ENCODE data around the gene USP48.
A peak's percentile ranks its signal among the peaks of the same experiment; 100 is the strongest.
"Not testable (repeated sequence)": the region's sequence is repeated elsewhere in the genome, so short reads cannot be mapped to it uniquely, and the experiment has no call there.

Gene USP48

GRCh38 chr1:21776925-21777324 is 6.0 kb downstream of the USP48 start:
- not testable (repeated sequence) for H4K8ac ChIP-seq (ENCODE audit: low read length); H3K4me1 ChIP-seq (ENCODE audit: control insufficient read depth, insufficient read depth, low read depth, low read length); H3K14ac ChIP-seq (ENCODE audit: low read length in 2 of 2); H3K27ac ChIP-seq (ENCODE audit: low read length, poor library complexity, severe bottlenecking); H3K18ac ChIP-seq (ENCODE audit: low read depth in 1 of 2, low read length in 2 of 2); H2BK12ac ChIP-seq (ENCODE audit: low read length in 2 of 2); H2BK5ac ChIP-seq (ENCODE audit: low read depth, low read length, poor library complexity, severe bottlenecking); H3K79me1 ChIP-seq (replicated peaks; ENCODE audit: low read length, poor library complexity, severe bottlenecking); DNase-seq; H3K23ac ChIP-seq (ENCODE audit: low read length in 2 of 2); H3K9ac ChIP-seq (ENCODE audit: low read length); H3K9me3 ChIP-seq (ENCODE audit: control insufficient read depth, low read length); H2BK15ac ChIP-seq (ENCODE audit: low read depth, poor library complexity, severe bottlenecking); H3K4me3 ChIP-seq (ENCODE audit: insufficient read depth in 1 of 2, low read depth in 1 of 2, low read length in 2 of 2); H3K27me3 ChIP-seq (ENCODE audit: control insufficient read depth in 1 of 2, insufficient read depth in 1 of 2, low read length in 2 of 2); H3K36me3 ChIP-seq (ENCODE audit: control insufficient read depth in 1 of 2, insufficient read depth in 2 of 2, low read depth in 1 of 2, low read length in 2 of 2); H2BK120ac ChIP-seq (ENCODE audit: low read depth, low read length); H3K4me2 ChIP-seq (ENCODE audit: low read length, poor library complexity, severe bottlenecking); H2AFZ ChIP-seq (ENCODE audit: low read depth, low read length); H4K91ac ChIP-seq (ENCODE audit: low read length); H2AK5ac ChIP-seq (ENCODE audit: low read length, severe bottlenecking); H3K4ac ChIP-seq (ENCODE audit: low read depth in 1 of 2, low read length in 2 of 2)
- WGBS: 86% methylated on average over 4 of the region's 5 CpGs

GRCh38 chr1:21775985-21776562 is 6.9 kb downstream of the USP48 start:
- H4K91ac ChIP-seq (ENCODE audit: low read length): no peak overlapping the region
- H2BK12ac ChIP-seq (ENCODE audit: low read length in 2 of 2): no peak overlapping the region
- H2AK5ac ChIP-seq (ENCODE audit: low read length, severe bottlenecking): no peak overlapping the region
- H3K27me3 ChIP-seq (ENCODE audit: control insufficient read depth in 1 of 2, insufficient read depth in 1 of 2, low read length in 2 of 2): no peaks in the 10 kb centered on the region
- no peak overlapping the region for H2BK15ac ChIP-seq (ENCODE audit: low read depth, poor library complexity, severe bottlenecking)
- peak; percentile 66 for DNase-seq
- no peak overlapping the region for H3K18ac ChIP-seq (ENCODE audit: low read depth in 1 of 2, low read length in 2 of 2)
- H2AFZ ChIP-seq (ENCODE audit: low read depth, low read length): no peak overlapping the region
- H3K36me3 ChIP-seq (ENCODE audit: control insufficient read depth in 1 of 2, insufficient read depth in 2 of 2, low read depth in 1 of 2, low read length in 2 of 2): peaks cover 0 to 4% of the 10 kb centered on the region in 2 experiments
- H3K14ac ChIP-seq (ENCODE audit: low read length in 2 of 2): no peak overlapping the region
- no peak overlapping the region for H3K9ac ChIP-seq (ENCODE audit: low read length)
- peaks cover 7% of the 10 kb centered on the region for H3K4me1 ChIP-seq (ENCODE audit: control insufficient read depth, insufficient read depth, low read depth, low read length)
- H3K27ac ChIP-seq (ENCODE audit: low read length, poor library complexity, severe bottlenecking): no peak overlapping the region
- no peaks in the 10 kb centered on the region for H3K79me1 ChIP-seq (replicated peaks; ENCODE audit: low read length, poor library complexity, severe bottlenecking)
- H2BK120ac ChIP-seq (ENCODE audit: low read depth, low read length): no peak overlapping the region
- no peak overlapping the region for H3K4me3 ChIP-seq (ENCODE audit: insufficient read depth in 1 of 2, low read depth in 1 of 2, low read length in 2 of 2)
- no peak overlapping the region for H3K4me2 ChIP-seq (ENCODE audit: low read length, poor library complexity, severe bottlenecking)
- no peak overlapping the region for H3K4ac ChIP-seq (ENCODE audit: low read depth in 1 of 2, low read length in 2 of 2)
- no peak overlapping the region for H2BK5ac ChIP-seq (ENCODE audit: low read depth, low read length, poor library complexity, severe bottlenecking)
- no peak overlapping the region for H4K8ac ChIP-seq (ENCODE audit: low read length)
- no peaks in the 10 kb centered on the region for H3K9me3 ChIP-seq (ENCODE audit: control insufficient read depth, low read length)
- H3K23ac ChIP-seq (ENCODE audit: low read length in 2 of 2): no peak overlapping the region

- 83% methylated on average over 1 of the region's 2 CpGs for WGBS
These were observed 7.4 kb downstream of the USP48 start for GRCh38 chr1:21775550-21775914.

GRCh38 chr1:21774835-21775549 is 8.0 kb downstream of the USP48 start:
- H2BK12ac ChIP-seq (ENCODE audit: low read length in 2 of 2): no peak overlapping the region
- no peak overlapping the region for H3K18ac ChIP-seq (ENCODE audit: low read depth in 1 of 2, low read length in 2 of 2)
- WGBS: 94% methylated on average over 12 of the region's 15 CpGs
- peaks cover 0 to 4% of the 10 kb centered on the region in 2 experiments for H3K36me3 ChIP-seq (ENCODE audit: control insufficient read depth in 1 of 2, insufficient read depth in 2 of 2, low read depth in 1 of 2, low read length in 2 of 2)
- H4K8ac ChIP-seq (ENCODE audit: low read length): no peak overlapping the region
- H3K14ac ChIP-seq (ENCODE audit: low read length in 2 of 2): no peak overlapping the region
- no peak overlapping the region for H2BK5ac ChIP-seq (ENCODE audit: low read depth, low read length, poor library complexity, severe bottlenecking)
- no peaks in the 10 kb centered on the region for H3K27me3 ChIP-seq (ENCODE audit: control insufficient read depth in 1 of 2, insufficient read depth in 1 of 2, low read length in 2 of 2)
- H3K79me1 ChIP-seq (replicated peaks; ENCODE audit: low read length, poor library complexity, severe bottlenecking): no peaks in the 10 kb centered on the region
- no peak for DNase-seq
- no peak overlapping the region for H4K91ac ChIP-seq (ENCODE audit: low read length)
- H2BK120ac ChIP-seq (ENCODE audit: low read depth, low read length): no peak overlapping the region
- no peak overlapping the region for H3K23ac ChIP-seq (ENCODE audit: low read length in 2 of 2)
- peaks cover 7% of the 10 kb centered on the region for H3K4me1 ChIP-seq (ENCODE audit: control insufficient read depth, insufficient read depth, low read depth, low read length)
- H3K4me3 ChIP-seq (ENCODE audit: insufficient read depth in 1 of 2, low read depth in 1 of 2, low read length in 2 of 2): no peak overlapping the region
- no peak overlapping the region for H3K4me2 ChIP-seq (ENCODE audit: low read length, poor library complexity, severe bottlenecking)
- H2BK15ac ChIP-seq (ENCODE audit: low read depth, poor library complexity, severe bottlenecking): no peak overlapping the region
- H2AFZ ChIP-seq (ENCODE audit: low read depth, low read length): no peak overlapping the region
- H2AK5ac ChIP-seq (ENCODE audit: low read length, severe bottlenecking): no peak overlapping the region
- H3K4ac ChIP-seq (ENCODE audit: low read depth in 1 of 2, low read length in 2 of 2): no peak overlapping the region
- H3K9me3 ChIP-seq (ENCODE audit: control insufficient read depth, low read length): no peaks in the 10 kb centered on the region
- H3K27ac ChIP-seq (ENCODE audit: low read length, poor library complexity, severe bottlenecking): no peak overlapping the region
- no peak overlapping the region for H3K9ac ChIP-seq (ENCODE audit: low read length)

More at GRCh38 chr1:21775550-21775914, 7.4 kb downstream of the USP48 start:
- Histone ChIP-seq H3K4me1 (ENCODE audit: control insufficient read depth, insufficient read depth, low read depth, low read length) (peaks cover 7% of the 10 kb centered on the region), H3K79me1 (replicated peaks; ENCODE audit: low read length, poor library complexity, severe bottlenecking) (no peaks in the 10 kb centered on the region), H2AFZ (ENCODE audit: low read depth, low read length) (no peak overlapping the region), H3K23ac (ENCODE audit: low read length in 2 of 2) (no peak overlapping the region), H3K4me3 (ENCODE audit: insufficient read depth in 1 of 2, low read depth in 1 of 2, low read length in 2 of 2) (no peak overlapping the region), H4K8ac (ENCODE audit: low read length) (no peak overlapping the region), H2BK15ac (ENCODE audit: low read depth, poor library complexity, severe bottlenecking) (no peak overlapping the region), H3K14ac (ENCODE audit: low read length in 2 of 2) (no peak overlapping the region), H3K27ac (ENCODE audit: low read length, poor library complexity, severe bottlenecking) (no peak overlapping the region), H3K27me3 (ENCODE audit: control insufficient read depth in 1 of 2, insufficient read depth in 1 of 2, low read length in 2 of 2) (no peaks in the 10 kb centered on the region), H2BK120ac (ENCODE audit: low read depth, low read length) (no peak overlapping the region), H2BK5ac (ENCODE audit: low read depth, low read length, poor library complexity, severe bottlenecking) (no peak overlapping the region), H3K9ac (ENCODE audit: low read length) (no peak overlapping the region), H3K4ac (ENCODE audit: low read depth in 1 of 2, low read length in 2 of 2) (no peak overlapping the region), H2BK12ac (ENCODE audit: low read length in 2 of 2) (no peak overlapping the region), H2AK5ac (ENCODE audit: low read length, severe bottlenecking) (no peak overlapping the region), H3K4me2 (ENCODE audit: low read length, poor library complexity, severe bottlenecking) (no peak overlapping the region), H3K9me3 (ENCODE audit: control insufficient read depth, low read length) (no peaks in the 10 kb centered on the region), H3K18ac (ENCODE audit: low read depth in 1 of 2, low read length in 2 of 2) (no peak overlapping the region), H4K91ac (ENCODE audit: low read length) (no peak overlapping the region), H3K36me3 (ENCODE audit: control insufficient read depth in 1 of 2, insufficient read depth in 2 of 2, low read depth in 1 of 2, low read length in 2 of 2) (peaks cover 0 to 4% of the 10 kb centered on the region in 2 experiments)
- DNase-seq: no peak
